Endometrial microvascular endothelial cells (primary cell): Measurements from ENCODE around the gene MGA. TPM values are rescaled to one million over a fixed set of nuclear protein-coding genes. Genes with fewer than 3 reads are reported as not detected.
"Not testable (repeated sequence)": the region's sequence is repeated elsewhere in the genome, so short reads cannot be mapped to it uniquely, and the experiment has no call there.

ENCODE experiments used
- in situ Hi-C: cut with HindIII; loops from 2 replicates; pipeline ENCODE4 v1.10.0; 2017; ENCODE audit warnings: low sequenced_read_pairs, low pct_unique_long_range_greater_than_20kb; ENCODE audit errors: inconsistent ontology term
- total RNA-seq: library from RNA; depleted of rRNA; stranded (reverse); fragments of >200 nt; gene quantifications from one replicate; pipeline ENCODE4 v1.2.3, GENCODE V29; 2015; ENCODE audit errors: inconsistent ontology term

Gene MGA
- total RNA-seq, 1 donor from 2014 or later, result 11.4 TPM

DNA sequence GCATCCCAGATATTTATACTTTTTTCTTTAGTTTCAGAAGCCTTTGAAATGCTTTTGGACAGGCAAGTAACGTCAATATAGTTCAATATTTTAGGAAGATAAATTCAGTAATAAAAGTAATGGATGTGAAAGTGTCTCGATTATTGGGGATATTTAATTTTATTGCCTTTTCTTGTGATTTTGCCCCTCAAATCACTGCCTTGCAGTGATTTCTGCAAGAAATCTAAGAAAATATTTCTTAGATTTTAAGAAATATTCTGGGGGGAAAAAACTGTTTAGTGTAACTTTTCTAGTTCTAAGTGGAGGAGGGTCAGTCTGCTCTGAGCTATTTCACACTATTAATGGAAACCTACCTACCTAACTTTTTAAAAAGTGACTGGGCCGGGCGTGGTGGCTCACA, 33.6 kb downstream of the MGA start:
- in situ Hi-C loops, result no loop called here

DNA sequence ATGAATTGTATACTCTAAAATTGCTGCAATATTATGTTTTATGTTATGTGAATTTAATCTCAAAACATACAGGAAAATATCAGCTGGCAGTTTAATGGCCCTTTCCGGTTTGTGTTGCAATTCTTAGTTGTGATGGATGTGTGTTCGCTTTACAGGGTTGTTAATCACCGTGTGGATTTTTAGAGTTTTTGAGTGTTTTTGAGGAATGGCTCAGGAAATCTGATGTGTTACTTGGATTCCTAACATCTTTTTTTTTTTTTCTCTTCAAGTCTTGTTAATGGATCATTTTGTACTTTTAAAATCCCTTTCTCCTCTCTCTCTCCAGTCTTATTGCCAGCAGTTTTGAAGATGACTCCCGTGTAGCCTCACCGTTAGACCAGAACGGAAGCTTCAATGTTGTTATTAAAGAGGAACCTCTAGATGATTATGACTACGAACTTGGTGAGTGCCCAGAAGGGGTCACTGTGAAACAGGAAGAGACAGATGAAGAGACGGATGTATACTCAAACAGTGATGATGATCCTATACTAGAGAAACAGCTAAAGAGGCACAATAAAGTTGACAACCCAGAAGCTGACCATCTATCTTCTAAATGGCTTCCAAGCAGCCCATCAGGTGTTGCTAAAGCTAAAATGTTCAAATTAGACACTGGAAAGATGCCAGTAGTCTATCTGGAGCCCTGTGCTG, 35.7 kb downstream of the MGA start:
- in situ Hi-C loops, result no loop called here

DNA sequence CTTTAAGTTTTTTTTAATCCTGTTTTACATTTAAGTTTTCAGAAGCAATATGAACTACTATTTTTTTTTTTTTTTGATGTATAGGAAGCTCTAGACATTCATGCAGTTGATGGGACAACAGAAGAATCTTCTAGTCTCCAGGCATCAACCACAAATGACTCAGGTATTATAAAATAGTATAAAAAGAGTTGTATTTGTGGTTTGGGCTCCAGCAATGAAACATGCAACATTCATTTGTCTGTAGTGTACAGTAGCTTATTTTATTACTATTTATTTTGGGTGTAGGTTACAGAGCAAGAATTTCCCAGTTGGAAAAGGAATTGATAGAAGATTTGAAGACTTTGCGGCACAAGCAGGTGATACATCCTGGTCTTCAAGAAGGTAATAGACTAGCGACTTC, 38.6 kb downstream of the MGA start:
- in situ Hi-C loops, result no loop called here

DNA sequence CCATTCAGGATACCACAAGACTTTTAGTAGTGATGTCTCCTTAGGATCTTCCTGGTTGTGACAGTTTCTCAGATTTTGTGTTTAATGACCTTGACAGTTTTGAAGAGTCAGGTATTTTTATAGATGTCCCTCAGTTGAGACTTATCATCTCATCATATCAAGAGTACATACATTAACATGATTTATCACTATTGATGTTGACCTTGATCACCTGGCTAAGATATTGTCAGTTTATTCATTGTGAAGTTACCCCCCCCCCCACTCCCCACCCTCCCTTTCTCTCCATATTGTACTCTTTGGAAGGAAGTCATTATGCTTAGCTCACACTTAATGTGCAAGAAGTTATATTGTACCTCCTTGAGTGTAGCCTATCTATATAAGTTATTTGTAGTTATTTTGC, 42.9 kb downstream of the MGA start:
- in situ Hi-C loops, result no loop called here

DNA sequence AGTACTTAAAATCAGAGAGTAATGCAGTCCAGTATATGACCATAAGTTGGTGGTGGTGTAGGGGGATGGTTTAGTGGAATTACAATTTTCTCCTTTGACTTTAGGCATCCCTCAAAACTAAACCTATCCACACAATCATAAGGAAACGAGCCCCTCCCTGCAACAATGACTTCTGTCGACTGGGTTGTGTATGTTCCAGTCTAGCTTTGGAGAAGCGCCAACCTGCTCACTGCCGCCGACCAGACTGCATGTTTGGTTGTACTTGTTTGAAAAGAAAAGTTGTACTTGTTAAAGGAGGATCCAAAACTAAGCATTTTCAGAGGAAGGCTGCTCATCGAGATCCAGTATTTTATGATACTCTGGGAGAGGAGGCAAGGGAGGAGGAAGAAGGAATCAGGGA, 52.8 kb downstream of the MGA start:
- in situ Hi-C loops, result no loop called here

DNA sequence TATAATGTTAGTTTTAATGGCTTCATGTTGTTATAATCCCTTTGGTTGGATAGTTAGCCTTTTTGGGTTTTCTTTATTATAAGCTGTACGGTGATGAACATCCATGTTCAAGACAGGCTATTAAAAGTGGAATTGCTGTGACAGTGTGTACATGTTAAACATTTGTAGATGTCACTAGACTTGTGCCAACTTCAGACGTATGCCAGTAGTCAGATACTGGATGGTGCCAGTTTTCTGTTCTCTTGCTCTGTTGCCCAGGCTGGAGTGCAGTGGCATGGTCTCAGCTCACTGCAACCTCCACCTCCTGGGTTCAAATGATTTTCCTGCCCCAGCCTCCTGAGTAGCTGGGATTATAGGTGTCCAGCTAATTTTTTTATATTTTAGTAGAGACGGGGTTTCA, 54.1 kb downstream of the MGA start:
- in situ Hi-C loops, result no loop called here

DNA sequence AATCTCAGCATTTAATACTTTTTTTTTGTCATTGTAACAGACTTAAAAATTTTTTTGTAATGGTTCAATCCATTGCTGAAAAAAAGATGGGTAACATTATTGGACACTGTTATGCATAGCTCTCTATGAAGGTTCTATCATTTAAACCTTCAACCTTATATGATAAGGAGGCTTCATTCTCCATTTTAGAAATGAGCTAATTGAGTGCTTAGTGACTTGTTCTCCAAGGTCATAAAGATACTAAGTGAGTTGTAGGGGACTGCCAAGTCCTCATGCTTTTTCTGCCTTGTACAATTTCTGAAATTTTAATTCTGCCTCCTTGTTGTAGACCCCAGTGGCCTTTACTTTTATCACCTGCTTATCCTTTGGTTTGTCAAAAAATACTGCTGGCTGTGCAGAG, 56.7 kb downstream of the MGA start:
- in situ Hi-C loops, result no loop called here

DNA sequence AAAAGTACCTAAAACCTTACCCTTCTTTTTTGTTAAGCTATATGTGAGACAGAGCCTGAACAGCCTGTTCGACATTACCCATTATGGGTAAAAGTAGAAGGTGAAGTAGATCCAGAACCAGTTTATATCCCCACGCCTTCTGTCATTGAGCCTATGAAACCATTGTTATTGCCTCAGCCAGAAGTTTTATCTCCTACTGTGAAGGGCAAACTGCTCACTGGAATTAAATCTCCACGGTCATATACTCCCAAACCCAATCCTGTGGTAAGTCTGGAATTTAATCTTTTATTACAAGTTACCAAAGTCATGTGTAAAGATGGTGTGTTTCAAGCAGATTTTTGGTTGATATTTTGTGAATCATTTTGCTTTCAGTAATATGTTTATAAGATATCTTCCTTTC, 66.9 kb downstream of the MGA start:
- in situ Hi-C loops, result no loop called here

DNA sequence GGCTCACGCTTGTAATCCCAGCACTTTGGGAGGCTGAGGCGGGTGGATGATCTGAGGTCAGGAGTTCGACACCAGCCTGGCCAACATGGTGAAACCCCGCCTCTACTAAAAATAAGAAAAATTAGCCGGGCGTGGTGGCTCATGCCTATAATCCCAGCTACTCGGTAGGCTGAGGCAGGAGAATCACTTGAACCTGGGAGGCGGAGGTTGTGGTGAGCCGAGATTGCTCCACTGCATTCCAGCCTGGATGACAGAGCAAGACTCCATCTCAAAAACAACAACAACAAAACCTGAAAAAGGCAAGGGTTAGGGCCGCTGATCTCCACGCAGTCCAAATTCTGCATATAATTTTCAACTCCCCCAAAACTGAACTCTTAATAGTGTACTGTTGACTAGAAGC, 67.9 kb downstream of the MGA start:
- in situ Hi-C loops, result not testable (repeated sequence)

DNA sequence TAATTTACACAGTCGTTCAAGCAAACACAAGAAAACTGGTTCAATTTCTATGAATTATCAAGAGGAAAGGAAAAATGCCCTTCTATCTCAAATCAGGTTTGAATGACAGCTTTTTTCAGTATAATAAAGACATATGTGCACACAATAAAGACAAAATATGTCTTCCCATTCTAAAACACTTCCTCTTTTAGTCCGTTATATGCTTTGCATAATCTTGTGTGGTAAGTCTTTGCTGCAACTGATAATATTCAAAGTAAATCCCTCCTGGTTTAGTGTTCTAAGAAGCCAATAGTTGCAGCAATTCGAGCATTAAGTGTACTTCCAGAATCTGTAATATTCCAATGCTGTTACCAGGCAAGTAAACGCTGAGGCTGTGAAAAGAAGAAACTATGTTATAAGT, 70.3 kb downstream of the MGA start:
- in situ Hi-C loops, result no loop called here

DNA sequence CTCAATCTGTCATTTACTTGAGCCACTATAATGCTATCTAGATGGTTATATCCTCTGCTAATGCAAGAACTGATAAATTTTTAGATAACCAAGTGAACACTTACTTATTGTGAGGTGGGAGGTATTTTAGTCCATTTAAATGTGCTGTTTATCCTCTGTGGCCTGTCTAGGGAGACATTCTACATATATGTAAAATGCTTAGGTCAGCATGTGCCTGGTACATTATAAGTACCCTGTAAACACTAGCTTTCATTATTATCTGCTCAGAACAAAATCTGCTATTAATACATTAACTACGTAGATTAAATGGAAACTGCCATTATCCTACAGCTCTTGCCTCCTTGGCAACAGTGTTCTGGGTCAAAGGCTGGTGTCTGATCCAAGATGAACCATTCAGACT, 72.3 kb downstream of the MGA start:
- in situ Hi-C loops, result no loop called here

DNA sequence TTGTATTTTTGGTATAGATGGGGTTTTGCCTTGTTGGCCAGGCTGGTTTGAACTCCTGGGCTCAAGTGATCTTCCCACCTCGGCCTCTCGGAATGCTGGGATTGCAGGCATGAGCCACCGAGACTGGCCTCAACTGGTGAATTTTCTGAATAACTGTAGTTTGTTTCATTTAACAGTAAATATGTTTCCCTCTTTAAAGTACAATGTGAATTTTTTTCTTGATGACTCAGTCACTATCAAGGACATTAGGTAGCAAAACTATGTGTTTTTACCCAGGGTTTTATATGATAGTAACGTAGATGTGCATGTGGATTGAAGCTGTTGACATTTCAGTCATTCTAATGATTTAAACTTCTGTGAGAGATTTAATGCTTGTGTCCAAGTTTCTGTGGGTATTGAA, 73.9 kb downstream of the MGA start:
- in situ Hi-C loops, result no loop called here

DNA sequence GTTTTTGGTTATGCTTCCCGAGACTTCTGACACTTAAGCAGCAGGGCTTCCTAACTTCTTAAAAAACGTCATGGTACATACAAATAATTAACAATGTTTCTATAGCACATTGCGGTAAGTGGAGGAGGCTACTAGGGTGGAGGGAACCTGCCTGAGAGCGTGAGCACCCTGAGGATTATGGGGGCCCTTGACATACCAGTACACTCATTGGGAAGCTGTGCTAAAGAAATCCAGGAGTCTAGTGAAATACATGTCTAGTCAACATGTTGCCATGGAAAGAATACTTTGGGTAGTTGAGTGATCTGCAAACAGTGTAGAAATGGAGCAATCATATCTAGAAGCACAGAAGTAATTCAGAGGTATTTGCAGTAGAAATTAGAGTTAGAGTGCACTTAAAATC, 74.8 kb downstream of the MGA start:
- in situ Hi-C loops, result no loop called here

DNA sequence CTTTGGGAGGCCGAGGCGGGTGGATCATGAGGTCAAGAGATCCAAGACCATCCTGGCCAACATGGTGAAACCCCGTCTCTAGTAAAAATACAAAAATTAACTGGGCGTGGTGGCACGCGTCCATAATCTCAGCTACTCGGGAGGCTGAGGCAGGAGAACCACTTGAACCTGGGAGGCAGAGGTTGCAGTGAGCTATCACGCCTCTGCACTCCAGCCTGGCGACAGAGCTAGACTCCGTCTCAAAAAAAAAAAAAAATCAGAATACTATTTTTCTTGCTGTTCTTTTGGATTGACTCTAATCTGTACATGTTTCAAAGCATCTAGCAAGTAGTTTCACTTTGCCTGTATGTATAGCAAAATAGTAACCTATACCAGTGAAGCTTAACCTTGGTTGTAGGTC, 75.3 kb downstream of the MGA start:
- in situ Hi-C loops, result not testable (repeated sequence)

DNA sequence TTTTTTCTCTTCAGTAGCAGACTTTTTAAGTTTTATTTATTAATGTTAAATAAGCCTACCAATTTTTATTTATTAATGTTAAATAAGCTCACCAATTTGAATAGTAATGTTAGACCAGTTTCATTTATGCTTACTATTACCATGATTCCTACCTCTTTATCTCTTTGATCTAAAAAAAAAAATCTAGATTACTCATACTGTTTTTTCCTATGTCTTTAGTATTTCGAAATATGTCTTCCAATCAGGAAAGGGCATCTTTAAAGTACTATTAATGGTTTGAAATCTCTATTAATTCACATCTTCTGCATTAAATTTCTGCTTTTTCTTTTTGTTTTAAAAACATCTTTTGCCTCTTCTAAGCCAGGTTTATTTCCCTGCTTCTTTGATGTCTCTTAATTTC, 86.6 kb downstream of the MGA start:
- in situ Hi-C loops, result no loop called here

DNA sequence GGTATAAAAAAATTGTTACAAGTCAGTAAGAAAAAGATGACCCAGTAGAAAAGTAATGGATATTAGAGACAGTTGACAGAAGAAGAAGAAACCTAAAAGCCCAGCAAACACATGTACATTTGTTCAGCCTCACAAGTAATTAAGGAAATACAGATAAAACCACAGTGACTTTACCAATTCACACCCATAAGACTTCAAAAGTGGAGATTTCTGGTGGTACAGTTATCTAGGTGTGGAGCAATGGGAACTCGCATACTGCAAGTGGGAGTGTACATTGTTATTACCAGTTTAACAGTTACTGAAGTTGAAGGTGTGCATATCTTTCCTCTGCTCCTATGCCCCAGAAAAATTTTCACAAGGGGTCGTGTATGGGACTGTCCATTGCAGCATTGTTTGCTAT, 96.0 kb downstream of the MGA start:
- in situ Hi-C loops, result no loop called here

DNA sequence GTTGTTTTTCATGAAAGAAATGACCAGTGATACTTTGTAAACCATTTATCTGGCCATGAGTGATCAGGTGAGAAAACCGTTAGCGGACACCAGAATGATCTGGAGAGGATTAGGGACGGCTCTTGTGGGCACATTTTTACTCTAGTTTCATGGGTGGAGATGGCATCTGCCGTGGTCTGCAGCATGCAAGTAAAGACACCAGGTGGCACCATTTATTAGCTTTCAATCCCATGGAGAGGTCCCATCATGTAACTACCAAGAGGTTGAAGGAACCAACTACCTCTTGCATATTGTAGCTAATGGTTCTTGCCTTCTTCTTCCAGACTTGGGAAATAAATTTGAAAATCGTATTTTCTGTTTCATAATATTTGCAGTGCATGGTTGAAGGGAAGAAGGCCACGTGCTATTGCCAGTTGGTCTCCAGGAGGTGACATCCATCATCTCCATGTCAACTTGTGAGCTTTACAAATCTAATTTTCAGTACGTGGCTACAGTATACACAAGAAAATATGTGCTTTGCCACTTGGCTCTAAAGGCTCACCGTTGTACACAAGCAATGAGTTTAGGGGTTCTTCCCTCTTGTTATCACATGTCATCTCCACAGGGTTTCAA, 112.6 kb downstream of the MGA start:
- in situ Hi-C loops, result no loop called here

DNA sequence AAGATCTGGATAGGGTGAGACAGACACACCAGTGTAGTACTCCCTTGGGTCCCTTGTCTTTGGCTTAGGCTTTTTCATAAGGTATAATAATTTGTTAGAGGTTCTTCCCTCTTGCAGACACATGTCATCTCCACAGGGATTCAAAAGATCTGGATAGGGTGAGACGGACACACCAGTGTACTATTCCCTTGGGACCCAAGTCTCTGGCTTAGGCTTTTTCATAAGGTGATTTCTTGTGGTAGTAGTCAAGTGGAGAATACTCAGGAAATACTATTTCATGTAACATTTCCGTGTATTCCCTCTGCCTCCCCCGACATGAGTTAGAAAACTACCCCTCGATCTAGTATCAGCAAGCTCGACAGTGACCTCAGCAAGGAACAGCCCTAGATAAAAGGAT, 113.1 kb downstream of the MGA start:
- in situ Hi-C loops, result no loop called here

DNA sequence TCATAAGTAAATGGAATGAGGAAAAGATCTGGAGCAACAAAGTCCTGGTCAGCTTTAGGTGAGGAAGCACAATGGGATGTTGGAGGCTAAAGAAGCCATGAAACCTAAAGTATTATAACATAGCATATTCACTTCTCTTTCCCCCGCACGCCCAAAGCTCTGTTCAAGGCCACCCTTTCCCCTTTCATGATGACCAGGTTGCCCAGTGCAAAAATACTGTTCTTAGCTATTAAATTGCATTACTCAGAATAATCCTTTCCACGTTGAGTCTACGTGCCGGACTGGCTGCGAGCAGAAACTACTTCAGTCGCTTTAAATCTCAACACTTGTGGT, 113.5 kb downstream of the MGA start:
- in situ Hi-C loops, result no loop called here

DNA sequence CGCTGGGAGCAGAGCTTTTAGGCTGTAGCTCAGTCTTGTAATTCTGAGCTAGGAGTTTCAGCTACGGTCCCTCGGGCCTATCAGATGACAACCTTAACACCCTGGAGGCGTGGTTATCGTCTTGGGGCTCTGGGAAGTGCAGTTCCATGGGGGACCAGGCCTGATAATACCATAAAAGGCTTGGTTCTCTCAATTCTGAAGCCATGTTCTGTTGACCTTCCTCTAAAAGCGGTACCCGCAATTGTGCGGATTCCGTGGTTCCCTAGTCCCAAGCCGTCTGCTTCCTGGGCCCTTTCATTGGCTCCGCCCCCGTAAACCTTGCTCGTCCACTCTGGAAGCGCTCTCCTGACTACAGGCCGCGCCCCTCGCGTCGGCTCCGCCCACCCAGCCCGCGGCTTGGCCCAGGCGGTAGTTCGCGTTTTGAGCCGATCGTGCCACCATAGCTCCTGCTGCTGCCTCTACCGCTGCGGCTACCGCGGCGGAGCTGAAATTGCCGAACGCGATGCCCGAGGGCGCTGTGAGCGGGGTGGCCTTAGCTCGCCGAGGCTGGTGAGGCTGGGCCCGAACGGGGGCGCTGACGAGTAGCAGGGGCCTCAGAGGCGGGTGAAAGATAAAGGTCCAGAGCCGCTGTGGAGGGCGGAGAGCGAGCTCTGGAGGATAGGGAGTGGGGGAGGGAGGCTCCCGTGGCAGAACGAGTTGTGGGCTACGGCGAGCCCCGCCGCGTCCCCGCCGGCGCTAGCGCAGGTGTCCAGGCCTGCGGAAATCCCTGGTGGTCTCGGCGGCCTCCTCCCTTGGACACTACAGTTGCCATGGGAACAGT, 114.1 kb downstream of the MGA start, which contains the start of gene MAPKBP1:
MAPKBP1 (plus strand) TSS at position 423 of the 820 bp plus-strand sequence. CDS start 792 bp downstream, outside the sequence.
- in situ Hi-C loops, result no loop called here
